HepG2 (cell line): Measurements from ENCODE around the gene POU2AF2. TPM values are rescaled to one million over a fixed set of nuclear protein-coding genes. Genes with fewer than 3 reads are reported as not detected.

ENCODE experiments used
- ATAC-seq: fragments of 200-7000 bp; cut with Tn5 transposase; 3 replicates; pipeline ENCODE4 v1.9.1; 2020; ENCODE audit warnings: mild to moderate bottlenecking, moderate library complexity
- BruUV-seq: library from RNA; stranded (reverse); fragments of 400-500 nt; replicated peaks from 2 replicates; lab custom pipeline; 2021; lab: Mats Ljungman, UMichigan
- CTCF ChIA-PET: fragments of 300-600 bp; formaldehyde crosslinking; extraction: SDS; loops from one replicate; lab custom pipeline; 2021; ENCODE audit warnings: low total read pairs, inconsistent platforms, low intra/inter-chr PET ratio; lab: Yijun Ruan, JAX
- POLR2A ChIA-PET: fragments of 350-600 bp; sonication (Branson Sonifier 250); formaldehyde crosslinking; loops from one replicate; lab custom pipeline; 2020; ENCODE audit warnings: antibody characterized with exemption, inconsistent platforms; lab: Yijun Ruan, JAX
- DNase-seq: peaks from one replicate; pipeline ENCODE4 v3.0.0-alpha.2; 2015; ENCODE audit warnings: low spot score
- FAIRE-seq: peaks from 3 replicates; lab custom pipeline; 2011; peaks lifted over from hg19 to GRCh38; lab: Jason Lieb, UNC
- H2AFZ ChIP-seq: one replicate; pipeline ENCODE4 v1.6.1; 2011; ENCODE audit warnings: low read length, inconsistent platforms
- H3K27ac ChIP-seq: fragments of 300-600 bp; 3 replicates; pipeline ENCODE4 v1.8.0; 2011; ENCODE audit warnings: mixed run types, mild to moderate bottlenecking, mixed read lengths, low read length, inconsistent platforms; ENCODE audit not compliant: insufficient read depth; ENCODE audit errors: extremely low read length
- H3K27me3 ChIP-seq, 2 experiments: fragments of 200-600 bp in 1 of 2; 2 replicates in 1 of 2; 3 replicates in 1 of 2; pipeline versions ENCODE4 v1.6.0 to v1.8.0; 2011; ENCODE audit warnings: low read length in 2 of 2, mild to moderate bottlenecking in 2 of 2, moderate library complexity in 2 of 2, inconsistent platforms in 1 of 2; ENCODE audit not compliant: insufficient read depth in 2 of 2, control insufficient read depth in 1 of 2
- H3K36me3 ChIP-seq, 2 experiments: fragments of 200-600 bp in 1 of 2; replicated peaks in 1 of 2; 2 replicates in 1 of 2; 3 replicates in 1 of 2; pipeline versions ENCODE4 v1.5.1 to v1.8.0; 2011; ENCODE audit warnings: low read length in 2 of 2, inconsistent platforms in 1 of 2; ENCODE audit not compliant: insufficient read depth in 2 of 2, control insufficient read depth in 1 of 2
- H3K4me1 ChIP-seq: 2 replicates; pipeline ENCODE4 v1.5.1; 2012; ENCODE audit warnings: low read length, inconsistent platforms; ENCODE audit not compliant: insufficient read depth
- H3K4me2 ChIP-seq: 2 replicates; pipeline ENCODE4 v1.6.0; 2011; ENCODE audit warnings: low read depth, low read length, inconsistent platforms
- H3K4me3 ChIP-seq, 3 experiments: fragments of 200-600 bp in 1 of 3; sonication (generic), shearing (Covaris generic) in 1 of 3; replicated peaks in 1 of 3; 2 replicates each; pipeline ENCODE4 v1.5.1; 2011 to 2016; ENCODE audit warnings: low read length in 3 of 3, inconsistent platforms in 2 of 3, low read depth in 2 of 3, mild to moderate bottlenecking in 2 of 3, control low read depth in 1 of 3, mixed read lengths in 1 of 3; ENCODE audit not compliant: insufficient read depth in 1 of 3
- H3K79me2 ChIP-seq: one replicate; pipeline ENCODE4 v1.6.1; 2011; ENCODE audit warnings: low read length, inconsistent platforms; ENCODE audit not compliant: insufficient read depth
- H3K9ac ChIP-seq: 2 replicates; pipeline ENCODE4 v1.6.0; 2011; ENCODE audit warnings: mild to moderate bottlenecking, low read depth, low read length, inconsistent platforms; ENCODE audit not compliant: insufficient read depth
- H3K9me3 ChIP-seq: 2 replicates; pipeline ENCODE4 v1.5.1; 2012; ENCODE audit warnings: mild to moderate bottlenecking, low read length
- H4K20me1 ChIP-seq: 2 replicates; pipeline ENCODE4 v1.6.0; 2011; ENCODE audit warnings: inconsistent platforms, mild to moderate bottlenecking, low read length, moderate library complexity; ENCODE audit not compliant: insufficient read depth
- BORCS8-MEF2B ChIP-seq: sonication (generic); formaldehyde crosslinking; IDR thresholded peaks from 2 replicates; pipeline ENCODE4 v1.8.0; 2022; ENCODE audit warnings: mild to moderate bottlenecking, missing genetic modification reagents
- CHCHD3 ChIP-seq: sonication (generic); formaldehyde crosslinking; IDR thresholded peaks from 2 replicates; pipeline ENCODE4 v1.8.0; 2022; ENCODE audit warnings: mild to moderate bottlenecking, missing genetic modification reagents, moderate library complexity
- FOXJ3 ChIP-seq: sonication (generic); formaldehyde crosslinking; IDR thresholded peaks from 2 replicates; pipeline ENCODE4 v1.4.0; 2020; ENCODE audit warnings: missing genetic modification reagents, mild to moderate bottlenecking, borderline replicate concordance
- IKZF5 ChIP-seq: IDR thresholded peaks from 2 replicates; pipeline ENCODE4 v1.6.1; 2018; ENCODE audit warnings: missing genetic modification reagents, mild to moderate bottlenecking, missing compliant biosample characterization
- MAFF ChIP-seq: IDR thresholded peaks from 2 replicates; pipeline ENCODE4 v1.6.1; 2011; ENCODE audit warnings: low read depth, low read length, improper control_type of control experiment
- MTA3 ChIP-seq: sonication (generic); formaldehyde crosslinking; IDR thresholded peaks from 2 replicates; pipeline ENCODE4 v1.4.0; 2020; ENCODE audit warnings: missing genetic modification reagents
- NKX3-1 ChIP-seq: sonication (generic); formaldehyde crosslinking; IDR thresholded peaks from 2 replicates; pipeline ENCODE4 v1.5.0; 2020; ENCODE audit warnings: missing genetic modification reagents
- PBX2 ChIP-seq: IDR thresholded peaks from 2 replicates; pipeline ENCODE4 v1.6.1; 2016; ENCODE audit warnings: control low read depth
- ZFP36 ChIP-seq: fragments of 150-350 bp; IDR thresholded peaks from 2 replicates; pipeline ENCODE4 v1.6.1; 2018; ENCODE audit warnings: borderline replicate concordance, low read length, low read depth; ENCODE audit not compliant: partially characterized antibody
- ZNF446 ChIP-seq: sonication (generic); formaldehyde crosslinking; IDR thresholded peaks from 2 replicates; pipeline ENCODE4 v1.5.0; 2020; ENCODE audit warnings: mild to moderate bottlenecking, missing genetic modification reagents
- ZNF460 ChIP-seq: sonication (generic); formaldehyde crosslinking; IDR thresholded peaks from 2 replicates; pipeline ENCODE4 v1.5.1; 2020; ENCODE audit warnings: missing genetic modification reagents, mild to moderate bottlenecking, borderline replicate concordance
- ZNF503 ChIP-seq: sonication (generic); formaldehyde crosslinking; IDR thresholded peaks from 2 replicates; pipeline ENCODE4 v1.4.0; 2020; ENCODE audit warnings: missing genetic modification reagents
- ZNF512 ChIP-seq: sonication (generic); formaldehyde crosslinking; IDR thresholded peaks from 2 replicates; pipeline ENCODE4 v1.4.0; 2020; ENCODE audit warnings: mild to moderate bottlenecking, missing genetic modification reagents
- ZNF709 ChIP-seq: sonication (generic); formaldehyde crosslinking; IDR thresholded peaks from 2 replicates; pipeline ENCODE4 v1.5.0; 2020; ENCODE audit warnings: mild to moderate bottlenecking, missing genetic modification reagents
- ZNF747 ChIP-seq: sonication (generic); formaldehyde crosslinking; IDR thresholded peaks from 2 replicates; pipeline ENCODE4 v1.8.1; 2023; ENCODE audit warnings: missing genetic modification reagents, mild to moderate bottlenecking, borderline replicate concordance
- WGBS: methylation state at CpG from one replicate; pipeline ENCODE4 v1.1.6; 2017; ENCODE audit warnings: low lambda C conversion rate; 5-methylcytosine and 5-hydroxymethylcytosine counted together
- in situ Hi-C: cut with HindIII; loops from 2 replicates; pipeline ENCODE4 v1.10.0; 2017; ENCODE audit warnings: low pct_unique_long_range_greater_than_20kb; ENCODE audit not compliant: extremely low pct_ligation_motif_present
- intact Hi-C: fragments of 100-400 bp; cut with micrococcal nuclease; formaldehyde crosslinking; loops from one replicate; pipeline ENCODE4 v1.10.0; 2022; ENCODE audit not compliant: unreplicated experiment
- polyA plus RNA-seq, 8 experiments: library from polyadenylated mRNA; depleted of rRNA in 3 of 8; stranded (reverse) in 7 of 8; unstranded in 1 of 8; fragments of >200 nt; fragmentation: Illumina TruSeq in 4 of 8; extraction: Trizol in 4 of 8; gene quantifications; 2 replicates each; pipeline versions ENCODE4 v1.2.1 to v1.2.3, GENCODE V29; 2011 to 2016; ENCODE audit warnings: low read depth in 4 of 8, missing spikeins in 1 of 8, mixed read lengths in 1 of 8; ENCODE audit not compliant: insufficient read depth in 1 of 8
- total RNA-seq, 5 experiments: library from RNA; depleted of rRNA; stranded (reverse); fragments of >200 nt; fragmentation: Illumina TruSeq; extraction: Trizol; gene quantifications; 2 replicates each; pipeline ENCODE4 v1.2.3, GENCODE V29; 2016; ENCODE audit warnings: low read depth in 1 of 5
- TF ChIP-seq, protein P1 (sequence below): sonication (generic); formaldehyde crosslinking; IDR thresholded peaks from 2 replicates; pipeline ENCODE4 v1.5.0; 2020; ENCODE audit warnings: mild to moderate bottlenecking, missing genetic modification reagents

Gene POU2AF2
- total and polyA plus RNA-seq, 2 of the 13 experiments (the other 11 are each of a cell fraction or from before 2014, with no cell fraction given): 0.11 TPM; not detected in 1

GRCh38 chr11:111230122-111230465 lies 15.4 kb upstream of the POU2AF2 start (continued):
- TF ChIP-seq PBX2 (CRISPR knock-in tag) (no peak), CHCHD3 (no peak), ZNF747 (CRISPR knock-in tag) (0 out of 2 replicates have a peak, but pooled peaks have one; percentile 10)

DNA sequence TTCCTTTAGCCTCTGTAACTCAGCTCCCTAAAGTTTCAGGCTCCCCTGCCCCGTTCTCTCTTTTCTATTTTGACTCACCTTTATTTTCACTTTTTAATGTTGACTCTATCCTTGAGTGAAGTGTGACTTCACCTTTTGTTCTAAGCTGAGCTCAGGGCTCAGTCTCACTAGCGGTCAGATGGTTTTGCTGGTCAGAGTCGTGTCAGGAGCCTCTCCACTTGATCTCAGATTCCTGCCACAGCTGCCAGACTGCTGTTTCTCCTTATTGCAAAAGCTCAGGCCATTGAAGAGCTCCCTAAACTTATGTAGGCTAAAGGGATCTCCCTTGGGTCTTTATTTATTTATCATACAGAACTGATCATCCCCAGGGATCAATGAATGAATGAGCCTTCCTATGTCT lies 13.7 kb upstream of the POU2AF2 start:
- H3K27me3 ChIP-seq: peaks cover 0 to 15% of the 10 kb centered on the region in 2 experiments; a peak in 3 of 5 replicates
- ChIA-PET CTCF (no interaction called here), POLR2A (no interaction called here)
- in situ Hi-C loops: loop anchor here (10.0 kb wide), 1 partner anchor 767 kb away; no protein-coding TSS in a partner anchor
- H3K4me1 ChIP-seq: peaks cover 11% of the 10 kb centered on the region
- H3K79me2 ChIP-seq: no peaks in the 10 kb centered on the region
- no peak for DNase-seq
- H3K4me3 ChIP-seq: no peak overlapping the region
- no TSS peak for BruUV-seq
- H2AFZ ChIP-seq: peak overlapping the region; percentile 23
- H3K4me2 ChIP-seq: 0 out of 2 replicates have a peak overlapping the region, but pooled peaks have one; percentile 25
- H4K20me1 ChIP-seq: no peaks in the 10 kb centered on the region
- WGBS: 2% methylated on average over 3 of the region's 3 CpGs
- H3K36me3 ChIP-seq: no peaks in the 10 kb centered on the region
- no peaks in the 10 kb centered on the region for H3K9me3 ChIP-seq
- ATAC-seq: peak; percentile 39; the same call in 2 of the 3 replicates
- FAIRE-seq: no peak
- H3K27ac ChIP-seq: no peak overlapping the region
- intact Hi-C loops: loop anchor here (5.0 kb wide), 2 partner anchors 215 to 790 kb away; no protein-coding TSS in a partner anchor
- H3K9ac ChIP-seq: no peak overlapping the region
- TF ChIP-seq ZNF446 (CRISPR knock-in tag): no peak
- no peak for TF ChIP-seq ZFP36
- TF ChIP-seq FOXJ3: no peak
- TF ChIP-seq ZNF503: no peak
- no peak for TF ChIP-seq BORCS8-MEF2B
- no peak for TF ChIP-seq MTA3
- TF ChIP-seq, protein P1, sequence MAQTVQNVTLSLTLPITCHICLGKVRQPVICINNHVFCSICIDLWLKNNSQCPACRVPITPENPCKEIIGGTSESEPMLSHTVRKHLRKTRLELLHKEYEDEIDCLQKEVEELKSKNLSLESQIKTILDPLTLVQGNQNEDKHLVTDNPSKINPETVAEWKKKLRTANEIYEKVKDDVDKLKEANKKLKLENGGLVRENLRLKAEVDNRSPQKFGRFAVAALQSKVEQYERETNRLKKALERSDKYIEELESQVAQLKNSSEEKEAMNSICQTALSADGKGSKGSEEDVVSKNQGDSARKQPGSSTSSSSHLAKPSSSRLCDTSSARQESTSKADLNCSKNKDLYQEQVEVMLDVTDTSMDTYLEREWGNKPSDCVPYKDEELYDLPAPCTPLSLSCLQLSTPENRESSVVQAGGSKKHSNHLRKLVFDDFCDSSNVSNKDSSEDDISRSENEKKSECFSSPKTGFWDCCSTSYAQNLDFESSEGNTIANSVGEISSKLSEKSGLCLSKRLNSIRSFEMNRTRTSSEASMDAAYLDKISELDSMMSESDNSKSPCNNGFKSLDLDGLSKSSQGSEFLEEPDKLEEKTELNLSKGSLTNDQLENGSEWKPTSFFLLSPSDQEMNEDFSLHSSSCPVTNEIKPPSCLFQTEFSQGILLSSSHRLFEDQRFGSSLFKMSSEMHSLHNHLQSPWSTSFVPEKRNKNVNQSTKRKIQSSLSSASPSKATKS (CRISPR knock-in tag): no peak
- no peak for TF ChIP-seq IKZF5 (CRISPR knock-in tag)
- TF ChIP-seq ZNF512 (CRISPR knock-in tag): no peak
- no peak for TF ChIP-seq ZNF709 (CRISPR knock-in tag)
- TF ChIP-seq MAFF: no peak
- no peak for TF ChIP-seq NKX3-1 (CRISPR knock-in tag)
- TF ChIP-seq ZNF460 (CRISPR knock-in tag): no peak
